Esophagus muscularis mucosa (tissue), 4 donors: ENCODE measurements around the gene NBPF1. TPM values are rescaled to one million over a fixed set of nuclear protein-coding genes. Genes with fewer than 3 reads are reported as not detected.
"Not testable (repeated sequence)": the region's sequence is repeated elsewhere in the genome, so short reads cannot be mapped to it uniquely, and the experiment has no call there.

Experiments
- DNase-seq: peaks from one replicate; pipeline ENCODE4 v3.0.0-alpha.2; 2017; ENCODE audit errors: extremely low spot score
- H3K27ac ChIP-seq, 4 donors: fragments of 200-600 bp; sonication (generic); replicated peaks in 1 of 4; 1 replicate in 3 of 4; 2 replicates in 1 of 4; pipeline ENCODE4 v1.5.1; 2016 to 2019; ENCODE audit warnings: mild to moderate bottlenecking in 1 of 4
- H3K27me3 ChIP-seq, 4 donors: fragments of 200-600 bp; sonication (generic); one replicate each; pipeline versions ENCODE4 v1.5.1 to v1.6.0; 2016 to 2019
- H3K36me3 ChIP-seq, 4 donors: fragments of 200-600 bp; sonication (generic); one replicate each; pipeline ENCODE4 v1.5.1; 2016 to 2019
- H3K4me1 ChIP-seq, 4 donors: fragments of 200-600 bp; sonication (generic); one replicate each; pipeline ENCODE4 v1.5.1; 2016 to 2019
- H3K4me3 ChIP-seq, 4 donors: fragments of 200-600 bp; sonication (generic); 1 replicate in 2 of 4; 2 replicates in 2 of 4; pipeline ENCODE4 v1.5.1; 2016 to 2019; ENCODE audit warnings: mild to moderate bottlenecking in 4 of 4, moderate library complexity in 1 of 4
- H3K9me3 ChIP-seq, 4 donors: fragments of 200-600 bp; sonication (generic); 1 replicate in 3 of 4; 2 replicates in 1 of 4; pipeline ENCODE4 v1.5.1; 2016 to 2019
- EP300 ChIP-seq: sonication (generic); formaldehyde crosslinking; IDR thresholded peaks from one replicate; pipeline ENCODE4 v1.6.1; 2017; ENCODE audit warnings: antibody characterized with exemption
- POLR2A ChIP-seq: fragments of 450-650 bp; IDR thresholded peaks from one replicate; pipeline ENCODE4 v1.6.1; 2017; ENCODE audit warnings: antibody characterized with exemption, moderate library complexity, mild to moderate bottlenecking, low read depth
- POLR2AphosphoS5 ChIP-seq, 2 donors: sonication (generic); formaldehyde crosslinking; IDR thresholded peaks; one replicate each; pipeline ENCODE4 v1.6.1; 2017; ENCODE audit warnings: antibody characterized with exemption in 2 of 2
- WGBS: methylation state at CpG from one replicate; pipeline ENCODE4 v1.1.5; 2018; 5-methylcytosine and 5-hydroxymethylcytosine counted together
- intact Hi-C: fragments of 100-400 bp; cut with DNase I; formaldehyde crosslinking; loops from one replicate; pipeline ENCODE4 v1.15.1; 2023
- total RNA-seq, 4 donors: library from RNA; depleted of rRNA; stranded (reverse); fragments of >200 nt; gene quantifications; one replicate each; pipeline versions ENCODE4 v1.1.0 to v1.2.1, GENCODE V29; 2016
- TF ChIP-seq, protein P1 (sequence below), 3 experiments: fragments of 200-600 bp in 2 of 3; fragments of 450-650 bp in 1 of 3; sonication (generic) in 2 of 3; IDR thresholded peaks; one replicate each; pipeline ENCODE4 v1.5.1; 2017 to 2019; ENCODE audit warnings: antibody characterized with exemption in 3 of 3, mild to moderate bottlenecking in 2 of 3, moderate library complexity in 1 of 3

The NBPF1 gene
- total RNA-seq, 4 donors from 2014 or later: 16.6 to 39.2 (median 28.1) TPM

DNA sequence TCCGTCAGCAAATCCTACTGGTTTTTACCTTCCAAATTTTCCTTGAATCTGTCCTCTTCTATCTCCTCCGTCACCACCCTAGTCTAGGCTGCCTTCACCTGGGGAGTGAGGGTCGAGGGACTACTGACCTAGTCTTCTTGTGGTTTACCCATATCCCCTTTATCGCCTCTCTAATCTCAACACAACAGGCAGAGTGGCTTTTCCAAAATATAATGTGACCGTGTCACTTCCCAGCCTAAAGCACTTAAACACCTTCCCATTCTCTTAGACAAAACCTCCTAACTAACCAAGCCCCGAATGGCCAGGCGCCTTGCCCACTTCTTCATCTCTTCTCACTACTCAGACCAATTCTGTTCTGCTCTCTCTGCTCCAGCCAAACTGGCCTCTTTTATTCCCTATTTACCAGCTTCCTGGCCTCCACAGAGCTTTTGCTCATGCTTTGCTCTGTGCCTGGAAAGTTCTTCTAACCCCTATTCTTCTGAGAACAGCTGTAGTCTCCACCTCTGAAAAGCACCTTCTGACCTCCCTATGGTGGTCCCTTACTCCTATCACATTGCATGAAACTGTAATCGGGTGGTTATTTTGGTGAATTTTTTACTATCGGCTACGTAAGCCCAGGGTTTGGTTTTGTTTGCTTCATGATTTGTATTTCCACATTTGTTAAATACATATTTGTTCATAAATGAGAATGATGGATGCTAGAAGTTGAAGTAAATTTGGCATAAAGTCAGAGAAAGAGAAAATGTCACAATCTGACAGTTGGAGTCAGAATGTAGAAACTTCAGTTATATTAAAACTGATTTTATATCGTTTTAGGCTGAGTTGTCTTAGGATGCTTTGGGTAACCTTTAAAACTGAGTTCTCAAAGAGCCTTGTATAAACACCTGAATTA lies 1.2 kb upstream of the NBPF1 start:
- TF ChIP-seq, protein P1, sequence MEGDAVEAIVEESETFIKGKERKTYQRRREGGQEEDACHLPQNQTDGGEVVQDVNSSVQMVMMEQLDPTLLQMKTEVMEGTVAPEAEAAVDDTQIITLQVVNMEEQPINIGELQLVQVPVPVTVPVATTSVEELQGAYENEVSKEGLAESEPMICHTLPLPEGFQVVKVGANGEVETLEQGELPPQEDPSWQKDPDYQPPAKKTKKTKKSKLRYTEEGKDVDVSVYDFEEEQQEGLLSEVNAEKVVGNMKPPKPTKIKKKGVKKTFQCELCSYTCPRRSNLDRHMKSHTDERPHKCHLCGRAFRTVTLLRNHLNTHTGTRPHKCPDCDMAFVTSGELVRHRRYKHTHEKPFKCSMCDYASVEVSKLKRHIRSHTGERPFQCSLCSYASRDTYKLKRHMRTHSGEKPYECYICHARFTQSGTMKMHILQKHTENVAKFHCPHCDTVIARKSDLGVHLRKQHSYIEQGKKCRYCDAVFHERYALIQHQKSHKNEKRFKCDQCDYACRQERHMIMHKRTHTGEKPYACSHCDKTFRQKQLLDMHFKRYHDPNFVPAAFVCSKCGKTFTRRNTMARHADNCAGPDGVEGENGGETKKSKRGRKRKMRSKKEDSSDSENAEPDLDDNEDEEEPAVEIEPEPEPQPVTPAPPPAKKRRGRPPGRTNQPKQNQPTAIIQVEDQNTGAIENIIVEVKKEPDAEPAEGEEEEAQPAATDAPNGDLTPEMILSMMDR (IDR thresholded peaks at IDR 0.05): no peak
- TF ChIP-seq EP300 (no peak), POLR2A (no peak), POLR2AphosphoS5 (IDR thresholded peaks at IDR 0.05) (no peak)
- peaks cover 16 to 31% (median 27%) of the 10 kb centered on the region in 4 donors for H3K4me1 ChIP-seq
- WGBS: 78% methylated on average over 11 of the region's 11 CpGs
- H3K36me3 ChIP-seq: peaks cover 0 to 18% (median 14%) of the 10 kb centered on the region in 4 donors
- H3K4me3 ChIP-seq: no peak overlapping the region
- H3K27me3 ChIP-seq: no peaks in the 10 kb centered on the region
- no peak overlapping the region for H3K27ac ChIP-seq
- H3K9me3 ChIP-seq: no peaks in the 10 kb centered on the region
- no peak for DNase-seq
- intact Hi-C loops: no loop called here

DNA sequence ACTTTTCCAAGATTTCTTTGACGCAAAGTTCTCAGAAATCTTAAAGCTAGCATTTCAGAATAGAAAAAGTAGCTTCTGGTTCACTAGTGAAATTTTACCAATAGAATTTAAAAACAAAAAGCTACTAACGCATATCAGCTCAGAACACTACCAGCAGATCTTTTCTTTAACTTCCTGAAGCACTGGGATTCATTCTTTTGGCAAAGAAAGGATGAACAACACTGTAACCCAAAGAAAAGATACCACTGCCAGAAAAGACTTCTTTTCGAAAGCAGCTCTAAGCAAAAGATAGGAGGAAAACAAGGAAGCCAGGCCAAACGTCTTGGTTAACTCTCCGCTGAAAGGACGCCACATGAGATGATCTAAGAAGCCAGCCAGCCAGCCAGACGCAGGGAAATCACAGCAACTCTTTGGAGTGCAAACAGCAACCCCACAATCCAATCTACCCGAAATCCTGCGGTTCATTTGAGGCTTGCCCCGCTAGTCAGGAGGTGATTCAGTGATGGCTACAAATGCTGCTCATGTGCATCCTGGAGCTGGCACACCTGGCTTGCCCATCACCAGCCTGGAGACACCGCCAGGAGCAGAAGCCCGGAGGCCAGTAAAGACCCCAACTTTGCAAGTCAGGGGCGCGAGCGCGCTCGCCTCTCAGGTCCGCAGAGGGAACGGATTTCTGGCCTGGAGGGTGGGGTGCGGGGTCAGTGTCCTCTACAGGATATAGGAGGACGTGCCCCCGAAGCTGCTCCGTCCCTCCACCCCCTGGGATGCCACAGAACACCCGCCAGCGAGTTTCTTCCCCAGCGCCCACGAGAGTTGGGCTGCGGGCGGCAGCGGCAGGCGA lies 812 bp downstream of the NBPF1 start:
- intact Hi-C loops: no loop called here
- Histone ChIP-seq H3K27ac (peak overlapping the region; percentile 55 to 84 (median 82)), H3K27me3 (no peaks in the 10 kb centered on the region), H3K4me3 (peak overlapping the region; percentile 57 to 62 (median 60)), H3K9me3 (no peaks in the 10 kb centered on the region), H3K4me1 (peaks cover 16 to 33% (median 28%) of the 10 kb centered on the region in 4 donors), H3K36me3 (peaks cover 8 to 15% (median 10%) of the 10 kb centered on the region in 4 donors)
- WGBS: 3% methylated on average over 31 of the region's 31 CpGs
- TF ChIP-seq, protein P1 (IDR thresholded peaks at IDR 0.05): no peak
- peak in 1 of 2 donors; percentile 61 for TF ChIP-seq POLR2AphosphoS5 (IDR thresholded peaks at IDR 0.05)
- DNase-seq: peak; percentile 99

DNA sequence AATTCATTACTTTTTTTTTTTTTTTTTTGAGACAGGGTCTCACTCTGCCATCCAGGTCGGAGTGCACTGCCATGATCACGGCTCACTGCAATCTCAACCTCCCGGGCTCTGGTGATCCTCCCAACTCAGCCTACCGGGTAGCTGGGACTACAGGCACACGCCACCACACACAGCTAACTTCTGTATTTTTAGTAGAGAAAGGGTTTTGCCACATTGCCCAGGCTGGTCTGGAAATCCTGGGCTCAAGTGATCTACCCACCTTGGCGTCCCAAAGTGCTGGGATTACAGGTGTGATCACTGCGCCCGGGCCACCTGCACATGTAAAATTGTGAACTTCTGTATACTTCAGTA lies 1.4 kb downstream of the NBPF1 start:
- intact Hi-C loops: not testable (repeated sequence)
- H3K27ac ChIP-seq: peak overlapping the region; percentile 55 to 84 (median 82)
- WGBS: 67% methylated on average over 8 of the region's 8 CpGs

DNA sequence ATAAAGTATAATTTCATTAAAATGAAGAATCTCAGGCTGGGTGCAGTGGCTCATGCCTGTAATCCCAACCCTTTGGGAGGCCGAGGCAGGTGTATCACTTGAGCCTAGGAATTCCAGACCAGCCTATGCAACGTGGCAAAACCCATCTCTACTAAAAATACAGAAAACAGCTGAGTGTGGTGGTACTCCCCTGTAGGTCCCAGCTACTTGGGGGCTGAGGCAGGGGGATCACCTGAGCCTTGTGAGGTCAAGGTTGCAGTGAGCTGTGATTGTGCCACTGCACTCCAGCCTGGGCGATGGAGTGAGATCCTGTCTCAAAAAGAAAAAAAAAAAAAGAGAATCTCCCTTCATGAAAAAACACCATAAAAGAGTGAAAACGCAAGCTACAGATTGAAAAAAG lies 2.2 kb downstream of the NBPF1 start:
- intact Hi-C loops, H3K9me3 ChIP-seq, DNase-seq, H3K27me3 ChIP-seq, H3K4me3 ChIP-seq, H3K27ac ChIP-seq: not testable (repeated sequence)
- Histone ChIP-seq H3K4me1 (peaks cover 16 to 33% (median 29%) of the 10 kb centered on the region in 4 donors), H3K36me3 (peaks cover 12 to 25% (median 24%) of the 10 kb centered on the region in 4 donors)
- WGBS: 82% methylated on average over 4 of the region's 4 CpGs

More for the DNA sequence above, 1.4 kb downstream of the NBPF1 start:
- not testable (repeated sequence) for H3K27me3 ChIP-seq, H3K9me3 ChIP-seq, DNase-seq
- TF ChIP-seq EP300: peak; percentile 1
- peaks cover 16 to 33% (median 28%) of the 10 kb centered on the region in 4 donors for H3K4me1 ChIP-seq
- peaks cover 8 to 18% (median 16%) of the 10 kb centered on the region in 4 donors for H3K36me3 ChIP-seq
- peak overlapping the region; percentile 57 to 62 (median 60) for H3K4me3 ChIP-seq

DNA sequence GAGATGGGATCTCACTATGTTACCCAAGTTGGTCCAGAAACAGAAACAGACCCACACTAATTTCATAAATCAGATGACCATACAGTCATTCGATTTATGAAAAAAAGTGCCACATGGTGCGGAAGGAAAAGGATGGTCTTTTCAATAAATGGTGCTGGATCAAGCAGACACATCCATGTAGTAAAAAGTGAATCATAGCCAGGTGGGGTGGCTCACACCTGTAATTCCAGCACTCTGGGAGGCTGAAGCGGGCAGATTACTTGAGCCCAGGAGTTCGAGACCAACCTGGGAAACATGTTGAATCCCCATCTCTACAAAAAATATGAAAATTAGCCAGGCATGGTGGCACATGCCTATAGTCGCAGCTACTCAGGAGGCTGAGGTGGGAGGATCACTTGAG lies 2.8 kb downstream of the NBPF1 start:
- H3K27ac ChIP-seq, intact Hi-C loops, DNase-seq, H3K4me3 ChIP-seq, H3K9me3 ChIP-seq, H3K27me3 ChIP-seq: not testable (repeated sequence)
- Histone ChIP-seq H3K36me3 (peaks cover 12 to 31% (median 30%) of the 10 kb centered on the region in 4 donors), H3K4me1 (peaks cover 16 to 38% (median 34%) of the 10 kb centered on the region in 4 donors)
- 92% methylated on average over 5 of the region's 5 CpGs for WGBS

DNA sequence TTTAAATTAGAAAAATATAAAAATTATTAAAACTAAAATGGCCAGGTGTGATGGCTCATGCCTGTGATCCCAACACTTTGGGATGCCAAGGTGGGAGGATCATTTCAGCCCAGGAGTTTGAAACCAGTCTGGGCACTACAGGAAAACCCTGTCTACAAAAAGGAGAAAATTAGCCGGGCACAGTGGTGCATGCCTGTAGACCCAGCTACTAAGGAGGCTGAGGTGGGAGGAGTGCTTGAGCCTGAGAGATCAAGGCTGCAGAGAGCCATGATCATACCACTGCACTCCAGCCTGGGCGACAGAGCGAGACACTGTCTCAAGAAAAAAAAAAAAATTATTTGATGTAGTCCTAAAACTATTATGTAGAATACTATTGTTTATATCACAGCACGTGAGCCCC lies 3.6 kb downstream of the NBPF1 start:
- H3K9me3 ChIP-seq, DNase-seq, intact Hi-C loops, H3K4me3 ChIP-seq, H3K27me3 ChIP-seq, H3K27ac ChIP-seq: not testable (repeated sequence)
- Histone ChIP-seq H3K4me1 (peaks cover 16 to 46% (median 39%) of the 10 kb centered on the region in 4 donors), H3K36me3 (peaks cover 12 to 39% (median 36%) of the 10 kb centered on the region in 4 donors)
- WGBS: 77% methylated on average over 4 of the region's 4 CpGs
